Spleen (tissue), 13 donors: ENCODE measurements around the gene MYL1. TPM values are rescaled to one million over a fixed set of nuclear protein-coding genes. Genes with fewer than 3 reads are reported as not detected.

Experiments
- DNase-seq: peaks from one replicate; pipeline ENCODE4 v3.0.0-alpha.2; 2020
- H3K27ac ChIP-seq, 8 donors: fragments of 200-600 bp; sonication (generic) in 7 of 8; 1 replicate in 4 of 8; 2 replicates in 4 of 8; pipeline versions ENCODE4 v1.5.0 to v1.8.0; 2016 to 2021; ENCODE audit warnings: inconsistent platforms in 4 of 8, mild to moderate bottlenecking in 4 of 8, moderate library complexity in 1 of 8
- H3K27me3 ChIP-seq, 7 donors: fragments of 200-600 bp; sonication (generic) in 6 of 7; replicated peaks in 1 of 7; 1 replicate in 4 of 7; 2 replicates in 3 of 7; pipeline versions ENCODE4 v1.5.0 to v1.8.0; 2016 to 2021; ENCODE audit warnings: inconsistent platforms in 3 of 7, mild to moderate bottlenecking in 1 of 7
- H3K36me3 ChIP-seq, 6 donors: fragments of 200-600 bp; sonication (generic) in 5 of 6; 1 replicate in 4 of 6; 2 replicates in 2 of 6; pipeline versions ENCODE4 v1.5.0 to v1.8.0; 2016 to 2021; ENCODE audit warnings: inconsistent platforms in 2 of 6
- H3K4me1 ChIP-seq, 6 donors: fragments of 200-600 bp; sonication (generic) in 5 of 6; 1 replicate in 3 of 6; 2 replicates in 3 of 6; pipeline versions ENCODE4 v1.5.0 to v1.8.0; 2016 to 2021; ENCODE audit warnings: inconsistent platforms in 3 of 6
- H3K4me3 ChIP-seq, 8 donors: fragments of 200-600 bp; sonication (generic) in 7 of 8; 1 replicate in 4 of 8; 2 replicates in 4 of 8; pipeline versions ENCODE4 v1.5.0 to v1.8.0; 2016 to 2021; ENCODE audit warnings: inconsistent platforms in 4 of 8, mild to moderate bottlenecking in 4 of 8, moderate library complexity in 2 of 8
- H3K9me3 ChIP-seq, 8 donors: fragments of 200-600 bp; sonication (generic) in 7 of 8; 1 replicate in 4 of 8; 2 replicates in 4 of 8; pipeline versions ENCODE4 v1.5.0 to v1.8.0; 2016 to 2021; ENCODE audit warnings: inconsistent platforms in 4 of 8
- CTCF ChIP-seq, 11 experiments: fragments of 200-600 bp in 7 of 11; fragments of 450-650 bp in 4 of 11; sonication (generic) in 4 of 11; IDR thresholded peaks in 8 of 11; conservative IDR thresholded peaks in 3 of 11; 1 replicate in 7 of 11; 2 replicates in 4 of 11; pipeline versions ENCODE4 v1.4.0 to v1.8.0; 2016 to 2021; ENCODE audit warnings: antibody characterized with exemption in 11 of 11, inconsistent platforms in 4 of 11, mild to moderate bottlenecking in 1 of 11
- POLR2A ChIP-seq, 3 donors: fragments of 450-650 bp; IDR thresholded peaks; one replicate each; pipeline ENCODE4 v1.5.1; 2017; ENCODE audit warnings: antibody characterized with exemption in 3 of 3, mild to moderate bottlenecking in 1 of 3
- POLR2AphosphoS5 ChIP-seq, 3 donors: sonication (generic); formaldehyde crosslinking; IDR thresholded peaks; one replicate each; pipeline ENCODE4 v1.5.1; 2017; ENCODE audit warnings: antibody characterized with exemption in 3 of 3
- WGBS, 5 donors: extraction: QIAGEN DNeasy Blood & Tissue Kit in 3 of 5; methylation state at CpG; one replicate each; pipeline versions ENCODE4 v1.1.5 to v1.1.7; 2013 to 2018; 5-methylcytosine and 5-hydroxymethylcytosine counted together
- intact Hi-C: fragments of 100-400 bp; cut with DNase I; formaldehyde crosslinking; loops from one replicate; pipeline ENCODE4 v1.15.0; 2023; ENCODE audit warnings: low total_unique reads
- long read RNA-seq, 2 donors: transcript quantifications; one replicate each; lab custom pipeline, GENCODE V29; 2026
- polyA plus RNA-seq, 3 donors: library from polyadenylated mRNA; stranded (reverse); fragments of 200-250 nt; gene quantifications; one replicate each; pipeline ENCODE4 v1.2.1, GENCODE V29; 2013
- total RNA-seq, 7 donors: library from RNA; depleted of rRNA in 3 of 7; stranded (reverse); fragments of >200 nt in 3 of 7; fragmentation: NEBNext Ultra II Directional in 4 of 7; extraction: Animal tissue kit (Norgen Biotek cat#: 25700) in 4 of 7; gene quantifications; one replicate each; pipeline versions ENCODE4 v1.1.0 to v1.2.1, GENCODE V29; 2016 to 2021
- donor health status: healthy with polysubstance abuse.
- donor health status: DM: no; HTN: no; CAD: no; lungs with moderate emphysema.
- donor health status: DM: no; HTN: no; CAD: no.
- donor health status: Bipolar disorder and iron deficiency.
- donor health status: healthy.
- donor health status: DM: no; HTN: no; CAD: no.
- donor health status: DM: yes; HTN: yes; CAD: no.

The MYL1 gene
- not detected for total RNA-seq
- under 1 TPM in 2 of 3 donors, not detected in 1; 0.06 to 0.78 TPM for polyA plus RNA-seq
- long read RNA-seq, donor 1 = 0 reads
- long read RNA-seq, donor 2 = 0 reads

GRCh38 chr2:210315015-210315788, at the start of gene MYL1:
Gene MYL1 (minus strand): TSS chr2:210315174. CDS start chr2:210315042, 132 bp downstream.
- Histone ChIP-seq H3K36me3 (no peaks in the 10 kb centered on the region), H3K27ac (no peak within 1 kb of the TSS), H3K27me3 (no peaks in the 10 kb centered on the region), H3K9me3 (no peaks in the 10 kb centered on the region), H3K4me1 (no peaks in the 10 kb centered on the region), H3K4me3 (no peak within 1 kb of the TSS)
- WGBS, 5 donors = 71 to 73% (median 72%) methylated on average over 5 of the region's 5 CpGs
- DNase-seq = no peak
- intact Hi-C loops = no loop called here
- TF ChIP-seq POLR2A (IDR thresholded peaks at IDR 0.05) (no peak), CTCF (IDR thresholded peaks at IDR 0.05 in 8 of 11, conservative IDR thresholded peaks at IDR 0.05 in 3 of 11) (no peak), POLR2AphosphoS5 (IDR thresholded peaks at IDR 0.05) (no peak)

GRCh38 chr2:210363876-210364275, 48.9 kb upstream of the MYL1 start:
- no peaks in the 10 kb centered on the region for H3K4me1 ChIP-seq
- no peak overlapping the region for H3K27ac ChIP-seq
- no peaks in the 10 kb centered on the region for H3K9me3 ChIP-seq
- TF ChIP-seq CTCF (IDR thresholded peaks at IDR 0.05 in 8 of 11, conservative IDR thresholded peaks at IDR 0.05 in 3 of 11) = no peak
- no peak for TF ChIP-seq POLR2AphosphoS5 (IDR thresholded peaks at IDR 0.05)
- no peak for TF ChIP-seq POLR2A (IDR thresholded peaks at IDR 0.05)
- no peak for DNase-seq
- no peaks in the 10 kb centered on the region for H3K36me3 ChIP-seq
- intact Hi-C loops = no loop called here
- no peak overlapping the region for H3K4me3 ChIP-seq
- peaks cover 0 to 6% (median 0%) of the 10 kb centered on the region in 7 donors for H3K27me3 ChIP-seq

- TF ChIP-seq CTCF (IDR thresholded peaks at IDR 0.05 in 8 of 11, conservative IDR thresholded peaks at IDR 0.05 in 3 of 11) (no peak), POLR2AphosphoS5 (IDR thresholded peaks at IDR 0.05) (no peak), POLR2A (IDR thresholded peaks at IDR 0.05) (no peak)
- no peak for DNase-seq
- H3K36me3 ChIP-seq = no peaks in the 10 kb centered on the region
- peaks cover 0 to 6% (median 0%) of the 10 kb centered on the region in 7 donors for H3K27me3 ChIP-seq
- H3K9me3 ChIP-seq = no peaks in the 10 kb centered on the region
- intact Hi-C loops = no loop called here
- H3K4me3 ChIP-seq = no peak overlapping the region
- H3K27ac ChIP-seq = no peak overlapping the region
- H3K4me1 ChIP-seq = no peaks in the 10 kb centered on the region
These were observed 48.3 kb upstream of the MYL1 start for GRCh38 chr2:210363261-210363660.

- no peaks in the 10 kb centered on the region for H3K4me1 ChIP-seq
- no peak for DNase-seq
- WGBS, 5 donors = 13 to 35% (median 31%) methylated on average over 1 of the region's 1 CpG
- no peaks in the 10 kb centered on the region for H3K9me3 ChIP-seq
- no peak overlapping the region for H3K4me3 ChIP-seq
- peaks cover 0 to 6% (median 0%) of the 10 kb centered on the region in 7 donors for H3K27me3 ChIP-seq
- no peak for TF ChIP-seq POLR2A (IDR thresholded peaks at IDR 0.05)
- no peak for TF ChIP-seq CTCF (IDR thresholded peaks at IDR 0.05 in 8 of 11, conservative IDR thresholded peaks at IDR 0.05 in 3 of 11)
- TF ChIP-seq POLR2AphosphoS5 (IDR thresholded peaks at IDR 0.05) = no peak
- H3K36me3 ChIP-seq = no peaks in the 10 kb centered on the region
- no peak overlapping the region for H3K27ac ChIP-seq
- intact Hi-C loops = no loop called here
These were observed 45.4 kb upstream of the MYL1 start for GRCh38 chr2:210360412-210360811.
